IMR-90 (cell line): ENCODE measurements around the gene NAPG.

Experiments
- MAFK ChIP-seq: IDR thresholded peaks from 2 replicates; pipeline ENCODE4 v1.6.1; 2012; ENCODE audit warnings: low read depth, low read length, improper control_type of control experiment
- MAZ ChIP-seq: IDR thresholded peaks from 2 replicates; pipeline ENCODE4 v1.6.1; 2012; ENCODE audit warnings: low read depth, mild to moderate bottlenecking, low read length, improper control_type of control experiment, moderate library complexity, borderline replicate concordance
- POLR2A ChIP-seq: IDR thresholded peaks from 2 replicates; pipeline ENCODE4 v1.6.1; 2012; ENCODE audit warnings: mild to moderate bottlenecking, low read depth, low read length
- SMC3 ChIP-seq: fragments of 150-350 bp; IDR thresholded peaks from 2 replicates; pipeline ENCODE4 v1.6.1; 2016; ENCODE audit warnings: low read depth, mild to moderate bottlenecking, antibody characterized with exemption, low read length, moderate library complexity
- TF ChIP-seq, protein P1 (sequence below): fragments of 150-350 bp; IDR thresholded peaks from 2 replicates; pipeline ENCODE4 v1.6.1; 2016; ENCODE audit warnings: low read depth, mild to moderate bottlenecking, low read length, moderate library complexity, borderline replicate concordance
- TF ChIP-seq, protein P2 (sequence below): conservative IDR thresholded peaks from 2 replicates; pipeline ENCODE4 v1.5.1; 2012; ENCODE audit warnings: mild to moderate bottlenecking, low read depth, low read length, improper control_type of control experiment

- TF ChIP-seq SMC3 = no peak
- TF ChIP-seq MAFK = no peak
- no peak for TF ChIP-seq POLR2A
- TF ChIP-seq, protein P1, sequence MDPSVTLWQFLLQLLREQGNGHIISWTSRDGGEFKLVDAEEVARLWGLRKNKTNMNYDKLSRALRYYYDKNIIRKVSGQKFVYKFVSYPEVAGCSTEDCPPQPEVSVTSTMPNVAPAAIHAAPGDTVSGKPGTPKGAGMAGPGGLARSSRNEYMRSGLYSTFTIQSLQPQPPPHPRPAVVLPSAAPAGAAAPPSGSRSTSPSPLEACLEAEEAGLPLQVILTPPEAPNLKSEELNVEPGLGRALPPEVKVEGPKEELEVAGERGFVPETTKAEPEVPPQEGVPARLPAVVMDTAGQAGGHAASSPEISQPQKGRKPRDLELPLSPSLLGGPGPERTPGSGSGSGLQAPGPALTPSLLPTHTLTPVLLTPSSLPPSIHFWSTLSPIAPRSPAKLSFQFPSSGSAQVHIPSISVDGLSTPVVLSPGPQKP = no peak
- TF ChIP-seq, protein P2, sequence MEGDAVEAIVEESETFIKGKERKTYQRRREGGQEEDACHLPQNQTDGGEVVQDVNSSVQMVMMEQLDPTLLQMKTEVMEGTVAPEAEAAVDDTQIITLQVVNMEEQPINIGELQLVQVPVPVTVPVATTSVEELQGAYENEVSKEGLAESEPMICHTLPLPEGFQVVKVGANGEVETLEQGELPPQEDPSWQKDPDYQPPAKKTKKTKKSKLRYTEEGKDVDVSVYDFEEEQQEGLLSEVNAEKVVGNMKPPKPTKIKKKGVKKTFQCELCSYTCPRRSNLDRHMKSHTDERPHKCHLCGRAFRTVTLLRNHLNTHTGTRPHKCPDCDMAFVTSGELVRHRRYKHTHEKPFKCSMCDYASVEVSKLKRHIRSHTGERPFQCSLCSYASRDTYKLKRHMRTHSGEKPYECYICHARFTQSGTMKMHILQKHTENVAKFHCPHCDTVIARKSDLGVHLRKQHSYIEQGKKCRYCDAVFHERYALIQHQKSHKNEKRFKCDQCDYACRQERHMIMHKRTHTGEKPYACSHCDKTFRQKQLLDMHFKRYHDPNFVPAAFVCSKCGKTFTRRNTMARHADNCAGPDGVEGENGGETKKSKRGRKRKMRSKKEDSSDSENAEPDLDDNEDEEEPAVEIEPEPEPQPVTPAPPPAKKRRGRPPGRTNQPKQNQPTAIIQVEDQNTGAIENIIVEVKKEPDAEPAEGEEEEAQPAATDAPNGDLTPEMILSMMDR = no peak
- TF ChIP-seq MAZ = no peak
These were observed 18.4 kb downstream of the NAPG start for GRCh38 chr18:10544093-10544748.
